OCI-LY1 (cell line): Measurements from ENCODE around the gene ZNF821.
A peak's percentile ranks its signal among the peaks of the same experiment; 100 is the strongest.

Experiments used
- H2AFZ ChIP-seq: fragments of 200-600 bp; sonication (generic), shearing (Covaris generic); 2 replicates; pipeline ENCODE4 v1.6.0; 2014; ENCODE audit warnings: antibody characterized with exemption, mild to moderate bottlenecking, low read length
- H3F3A ChIP-seq: fragments of 200-600 bp; sonication (generic), shearing (Covaris generic); 2 replicates; pipeline ENCODE4 v1.6.0; 2014; ENCODE audit warnings: mild to moderate bottlenecking, antibody characterized with exemption, low read length, moderate library complexity; ENCODE audit not compliant: insufficient read depth
- H3K27ac ChIP-seq: fragments of 200-600 bp; sonication (generic); 2 replicates; pipeline ENCODE4 v1.5.1; 2014; ENCODE audit warnings: low read length, mixed run types, mild to moderate bottlenecking, low read depth; ENCODE audit not compliant: poor library complexity, severe bottlenecking
- H3K27me3 ChIP-seq: fragments of 200-600 bp; sonication (generic); 2 replicates; pipeline ENCODE4 v1.6.0; 2014; ENCODE audit warnings: antibody characterized with exemption, mild to moderate bottlenecking, low read length, moderate library complexity; ENCODE audit not compliant: insufficient read depth
- H3K36me3 ChIP-seq: fragments of 200-600 bp; sonication (generic); 2 replicates; pipeline ENCODE4 v1.6.1; 2014; ENCODE audit warnings: mild to moderate bottlenecking, antibody characterized with exemption, low read length, moderate library complexity, mixed read lengths; ENCODE audit not compliant: insufficient read depth
- H3K4me1 ChIP-seq: fragments of 200-600 bp; sonication (generic); 2 replicates; pipeline ENCODE4 v1.5.1; 2014; ENCODE audit warnings: mild to moderate bottlenecking, low read length, moderate library complexity; ENCODE audit not compliant: insufficient read depth, severe bottlenecking
- H3K4me2 ChIP-seq: fragments of 200-600 bp; sonication (generic), shearing (Covaris generic); 2 replicates; pipeline ENCODE4 v1.6.1; 2014; ENCODE audit warnings: low read length
- H3K4me3 ChIP-seq: fragments of 200-600 bp; sonication (generic); 2 replicates; pipeline ENCODE4 v1.5.1; 2014; ENCODE audit warnings: low read length, low read depth, mild to moderate bottlenecking, mixed read lengths; ENCODE audit not compliant: poor library complexity, severe bottlenecking
- H3K79me2 ChIP-seq: fragments of 200-600 bp; shearing (Covaris generic); 2 replicates; pipeline ENCODE4 v1.6.1; 2016; ENCODE audit warnings: mixed run types, low read length, mixed read lengths; ENCODE audit not compliant: insufficient read depth
- H3K9ac ChIP-seq: fragments of 200-600 bp; sonication (generic), shearing (Covaris generic); 2 replicates; pipeline ENCODE4 v1.6.1; 2014; ENCODE audit warnings: mild to moderate bottlenecking, low read length, mixed read lengths
- H3K9me2 ChIP-seq: fragments of 200-600 bp; sonication (generic), shearing (Covaris generic); 2 replicates; pipeline ENCODE4 v1.6.1; 2014; ENCODE audit warnings: low read depth, mild to moderate bottlenecking, low read length, mixed read lengths
- H3K9me3 ChIP-seq: fragments of 200-600 bp; shearing (Covaris generic); 2 replicates; pipeline ENCODE4 v1.6.1; 2014; ENCODE audit warnings: low read length, mixed read lengths
- H4K20me1 ChIP-seq: fragments of 200-600 bp; sonication (generic), shearing (Covaris generic); 2 replicates; pipeline ENCODE4 v1.6.0; 2016; ENCODE audit warnings: mild to moderate bottlenecking, low read length; ENCODE audit not compliant: insufficient read depth
- EZH2 ChIP-seq: fragments of 200-600 bp; sonication (generic), shearing (Covaris generic); IDR thresholded peaks from 2 replicates; pipeline ENCODE4 v1.8.0; 2017; ENCODE audit warnings: borderline replicate concordance, mixed run types, mild to moderate bottlenecking, antibody characterized with exemption, low read length, moderate library complexity, mixed read lengths
- TF ChIP-seq, protein P1 (sequence below): fragments of 200-600 bp; sonication (generic), shearing (Covaris generic); IDR thresholded peaks from 2 replicates; pipeline ENCODE4 v1.5.1; 2017; ENCODE audit warnings: mild to moderate bottlenecking, antibody characterized with exemption, low read length, moderate library complexity, mixed read lengths

The ZNF821 gene

GRCh38 chr16:71847096-71847495 is 36.9 kb downstream of the ZNF821 start:
- no peak overlapping the region for H2AFZ ChIP-seq
- H3K4me3 ChIP-seq: peak overlapping the region; percentile 91
- no peaks in the 10 kb centered on the region for H3K9me3 ChIP-seq
- H3K27me3 ChIP-seq: no peaks in the 10 kb centered on the region
- H3K27ac ChIP-seq: no peak overlapping the region
- no peaks in the 10 kb centered on the region for H3F3A ChIP-seq
- no peaks in the 10 kb centered on the region for H3K9me2 ChIP-seq
- H4K20me1 ChIP-seq: no peaks in the 10 kb centered on the region
- TF ChIP-seq, protein P1, sequence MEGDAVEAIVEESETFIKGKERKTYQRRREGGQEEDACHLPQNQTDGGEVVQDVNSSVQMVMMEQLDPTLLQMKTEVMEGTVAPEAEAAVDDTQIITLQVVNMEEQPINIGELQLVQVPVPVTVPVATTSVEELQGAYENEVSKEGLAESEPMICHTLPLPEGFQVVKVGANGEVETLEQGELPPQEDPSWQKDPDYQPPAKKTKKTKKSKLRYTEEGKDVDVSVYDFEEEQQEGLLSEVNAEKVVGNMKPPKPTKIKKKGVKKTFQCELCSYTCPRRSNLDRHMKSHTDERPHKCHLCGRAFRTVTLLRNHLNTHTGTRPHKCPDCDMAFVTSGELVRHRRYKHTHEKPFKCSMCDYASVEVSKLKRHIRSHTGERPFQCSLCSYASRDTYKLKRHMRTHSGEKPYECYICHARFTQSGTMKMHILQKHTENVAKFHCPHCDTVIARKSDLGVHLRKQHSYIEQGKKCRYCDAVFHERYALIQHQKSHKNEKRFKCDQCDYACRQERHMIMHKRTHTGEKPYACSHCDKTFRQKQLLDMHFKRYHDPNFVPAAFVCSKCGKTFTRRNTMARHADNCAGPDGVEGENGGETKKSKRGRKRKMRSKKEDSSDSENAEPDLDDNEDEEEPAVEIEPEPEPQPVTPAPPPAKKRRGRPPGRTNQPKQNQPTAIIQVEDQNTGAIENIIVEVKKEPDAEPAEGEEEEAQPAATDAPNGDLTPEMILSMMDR: no peak
- no peak for TF ChIP-seq EZH2
- peak overlapping the region; percentile 98 for H3K4me2 ChIP-seq
- H3K4me1 ChIP-seq: peaks cover 27% of the 10 kb centered on the region
- H3K79me2 ChIP-seq: peaks cover 18% of the 10 kb centered on the region
- H3K36me3 ChIP-seq: peaks cover 43% of the 10 kb centered on the region
- H3K9ac ChIP-seq: peak overlapping the region; percentile 79; the same call in 1 of the 2 replicates

- H4K20me1 ChIP-seq: no peaks in the 10 kb centered on the region
- H3K27me3 ChIP-seq: no peaks in the 10 kb centered on the region
- no peaks in the 10 kb centered on the region for H3F3A ChIP-seq
- H2AFZ ChIP-seq: no peak overlapping the region
- H3K4me1 ChIP-seq: peaks cover 30% of the 10 kb centered on the region
- H3K36me3 ChIP-seq: peaks cover 37% of the 10 kb centered on the region
- TF ChIP-seq, protein P1: no peak
- TF ChIP-seq EZH2: no peak
- H3K4me3 ChIP-seq: peak overlapping the region; percentile 91
- H3K4me2 ChIP-seq: peak overlapping the region; percentile 98
- H3K9me3 ChIP-seq: no peaks in the 10 kb centered on the region
- H3K9me2 ChIP-seq: no peaks in the 10 kb centered on the region
- no peak overlapping the region for H3K27ac ChIP-seq
- H3K79me2 ChIP-seq: peaks cover 18% of the 10 kb centered on the region
- peak overlapping the region; percentile 79 for H3K9ac ChIP-seq
Observed at GRCh38 chr16:71846431-71846830, 37.6 kb downstream of the ZNF821 start.

- no peak within 1 kb of the TSS for H2AFZ ChIP-seq
- H4K20me1 ChIP-seq: no peaks in the 10 kb centered on the region
- no peak for TF ChIP-seq EZH2
- TF ChIP-seq, protein P1: no peak
- H3K36me3 ChIP-seq: peaks cover 31% of the 10 kb centered on the region; the same call in 1 of the 2 replicates
- peaks cover 30% of the 10 kb centered on the region for H3K4me1 ChIP-seq
- peak within 1 kb of the TSS; percentile 79 for H3K9ac ChIP-seq
- peak within 1 kb of the TSS; percentile 98 for H3K4me2 ChIP-seq
- no peaks in the 10 kb centered on the region for H3K27me3 ChIP-seq
- peak within 1 kb of the TSS; percentile 91 for H3K4me3 ChIP-seq
- H3K9me2 ChIP-seq: no peaks in the 10 kb centered on the region
- peaks cover 18% of the 10 kb centered on the region for H3K79me2 ChIP-seq
- H3F3A ChIP-seq: no peaks in the 10 kb centered on the region
- no peaks in the 10 kb centered on the region for H3K9me3 ChIP-seq
- H3K27ac ChIP-seq: peak within 1 kb of the TSS; percentile 26
Observed at GRCh38 chr16:71845639-71846430, 38.1 kb downstream of the ZNF821 start, which contains the start of gene ATXN1L. TSS of gene ATXN1L (plus strand) at chr16:71845976. CDS start at chr16:71849741, 3,765 bp downstream.
